Activated CD8-positive, alpha-beta memory T cell treated with anti-CD3 and anti-CD28 coated beads, Interleukin-2, amount 10 ng/mL, durations not matched to agents 7 days and 5 days (primary cell): Measurements from ENCODE around the gene CLIC2. TPM values are rescaled to one million over a fixed set of nuclear protein-coding genes. Genes with fewer than 3 reads are reported as not detected.
"Not testable (repeated sequence)": the region's sequence is repeated elsewhere in the genome, so short reads cannot be mapped to it uniquely, and the experiment has no call there.

Source experiments
- ATAC-seq: fragments of 150-1000 bp; cut with Tn5 transposase; one replicate; pipeline ENCODE4 v1.10.0; 2021; ENCODE audit warnings: moderate library complexity
- CTCF ChIA-PET: fragments of 350-600 bp; sonication (Branson Sonifier 250); formaldehyde crosslinking; loops from one replicate; lab custom pipeline; 2021; ENCODE audit warnings: antibody characterized with exemption; lab: Charles Lee
- DNase-seq: peaks from one replicate; pipeline ENCODE4 v3.0.0-alpha.2; 2020
- H3K27ac Mint-ChIP-seq: one replicate; pipeline ENCODE4 v1.8.0; 2021; ENCODE audit warnings: mild to moderate bottlenecking, mixed read lengths
- H3K27me3 Mint-ChIP-seq: one replicate; pipeline ENCODE4 v1.8.0; 2021; ENCODE audit warnings: mixed read lengths
- H3K36me3 Mint-ChIP-seq: one replicate; pipeline ENCODE4 v1.8.0; 2021; ENCODE audit warnings: mild to moderate bottlenecking, mixed read lengths
- H3K4me1 Mint-ChIP-seq: one replicate; pipeline ENCODE4 v1.8.0; 2021; ENCODE audit warnings: mixed read lengths
- H3K4me3 Mint-ChIP-seq: one replicate; pipeline ENCODE4 v1.8.0; 2021; ENCODE audit warnings: mild to moderate bottlenecking, moderate library complexity, mixed read lengths
- H3K9me3 Mint-ChIP-seq: one replicate; pipeline ENCODE4 v1.8.0; 2022; ENCODE audit warnings: low read depth, mixed read lengths
- total RNA-seq, 2 experiments: library from RNA; stranded (reverse); gene quantifications; one replicate each; pipeline ENCODE4 v1.2.3, GENCODE V29; 2021

The CLIC2 gene
- total RNA-seq, 2 experiments from 2014 or later = 0.35 to 1.0 TPM

DNA sequence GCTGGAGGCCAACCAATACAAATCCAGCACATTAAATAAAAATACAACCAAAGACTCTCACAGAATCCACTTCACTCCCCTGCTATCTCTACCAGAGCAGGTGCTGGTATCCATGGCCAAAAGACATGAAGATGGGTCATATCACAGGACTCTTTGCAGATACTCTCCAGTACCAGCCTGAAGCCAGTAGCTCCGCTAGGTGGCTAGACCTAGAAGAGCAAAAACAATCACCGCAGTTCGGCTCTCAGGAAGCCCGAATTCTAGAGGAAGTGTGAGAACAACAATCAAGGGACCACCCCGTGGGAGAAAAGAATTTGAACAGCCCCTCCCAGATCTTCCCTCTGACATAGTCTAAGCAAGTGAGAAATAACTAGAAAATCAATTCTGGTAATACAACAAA is 20.2 kb downstream of the CLIC2 start:
- H3K27me3 Mint-ChIP-seq = peaks cover 2% of the 10 kb centered on the region
- peaks cover 2% of the 10 kb centered on the region for H3K4me1 Mint-ChIP-seq
- ATAC-seq (no peak), DNase-seq (no peak)
- no peak overlapping the region for H3K4me3 Mint-ChIP-seq
- no peaks in the 10 kb centered on the region for H3K36me3 Mint-ChIP-seq
- H3K27ac Mint-ChIP-seq = no peak overlapping the region
- CTCF ChIA-PET = interaction anchor here (1.3 kb wide), 1 partner anchor 13 kb away, joined by 3 read pairs; no protein-coding TSS in a partner anchor
- no peaks in the 10 kb centered on the region for H3K9me3 Mint-ChIP-seq

- CTCF ChIA-PET = interaction anchor here (1.3 kb wide), 1 partner anchor 14 kb away, joined by 3 read pairs; no protein-coding TSS in a partner anchor
- ATAC-seq = no peak
- Mint-ChIP-seq H3K4me3 (no peak overlapping the region), H3K36me3 (no peaks in the 10 kb centered on the region), H3K9me3 (no peaks in the 10 kb centered on the region), H3K27ac (no peak overlapping the region), H3K4me1 (peaks cover 2% of the 10 kb centered on the region), H3K27me3 (peaks cover 2% of the 10 kb centered on the region)
- DNase-seq = no peak
These were observed 20.6 kb downstream of the CLIC2 start for GRCh38 chrX:155313766-155314165.

DNA sequence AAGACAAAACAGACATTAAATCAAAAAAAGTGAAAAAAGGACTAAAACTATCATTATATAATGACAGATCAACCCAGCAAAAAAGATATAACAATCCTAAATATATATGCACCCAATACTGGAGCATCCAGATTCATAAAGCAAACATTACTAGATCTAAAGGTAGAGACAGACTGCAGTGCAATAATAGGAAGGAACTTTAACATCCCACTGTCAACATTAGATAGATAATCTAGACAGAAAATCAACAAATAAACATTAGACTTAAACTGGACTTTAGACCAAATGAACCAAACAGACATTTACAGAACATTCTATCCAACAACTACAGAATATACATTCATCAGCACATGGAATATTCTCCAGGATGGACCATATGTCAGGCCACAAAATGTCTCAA is 40.6 kb downstream of the CLIC2 start:
- H3K4me3 Mint-ChIP-seq = no peak overlapping the region
- H3K9me3 Mint-ChIP-seq = no peaks in the 10 kb centered on the region
- H3K4me1 Mint-ChIP-seq = no peaks in the 10 kb centered on the region
- H3K27ac Mint-ChIP-seq = no peak overlapping the region
- CTCF ChIA-PET = no interaction called here
- no peaks in the 10 kb centered on the region for H3K27me3 Mint-ChIP-seq
- DNase-seq (no peak), ATAC-seq (no peak)
- H3K36me3 Mint-ChIP-seq = no peaks in the 10 kb centered on the region

GRCh38 chrX:155279873-155280272 is 54.5 kb downstream of the CLIC2 start:
- Mint-ChIP-seq H3K27ac (no peak overlapping the region), H3K9me3 (no peaks in the 10 kb centered on the region), H3K4me1 (peaks cover 4% of the 10 kb centered on the region), H3K27me3 (no peaks in the 10 kb centered on the region), H3K4me3 (no peak overlapping the region), H3K36me3 (no peaks in the 10 kb centered on the region)
- DNase-seq = no peak
- ATAC-seq = no peak
- CTCF ChIA-PET = no interaction called here

DNA sequence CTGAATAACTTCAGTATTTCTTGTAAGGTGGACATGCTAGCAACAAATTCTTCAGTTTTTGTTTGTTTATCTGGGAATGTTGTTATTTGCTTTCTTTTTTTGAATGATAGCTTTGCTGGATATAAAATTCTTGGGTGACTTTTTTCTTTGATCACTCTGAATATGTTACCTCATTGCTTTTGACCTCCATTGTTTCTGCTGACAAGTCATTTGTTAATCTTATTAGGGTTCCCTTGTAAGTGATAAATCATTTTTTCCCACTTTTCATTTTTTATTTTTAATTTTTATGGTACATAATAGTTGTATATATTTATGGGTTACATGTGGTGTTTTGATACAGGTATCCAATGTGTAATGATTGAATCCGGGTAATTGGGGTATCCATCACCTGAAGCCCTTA is 63.4 kb downstream of the CLIC2 start:
- no peak overlapping the region for H3K4me3 Mint-ChIP-seq
- H3K27me3 Mint-ChIP-seq = no peaks in the 10 kb centered on the region
- H3K9me3 Mint-ChIP-seq = peaks cover 3% of the 10 kb centered on the region
- no peaks in the 10 kb centered on the region for H3K36me3 Mint-ChIP-seq
- no peak overlapping the region for H3K27ac Mint-ChIP-seq
- no peaks in the 10 kb centered on the region for H3K4me1 Mint-ChIP-seq
- CTCF ChIA-PET = no interaction called here
- no peak for DNase-seq
- ATAC-seq = no peak

DNA sequence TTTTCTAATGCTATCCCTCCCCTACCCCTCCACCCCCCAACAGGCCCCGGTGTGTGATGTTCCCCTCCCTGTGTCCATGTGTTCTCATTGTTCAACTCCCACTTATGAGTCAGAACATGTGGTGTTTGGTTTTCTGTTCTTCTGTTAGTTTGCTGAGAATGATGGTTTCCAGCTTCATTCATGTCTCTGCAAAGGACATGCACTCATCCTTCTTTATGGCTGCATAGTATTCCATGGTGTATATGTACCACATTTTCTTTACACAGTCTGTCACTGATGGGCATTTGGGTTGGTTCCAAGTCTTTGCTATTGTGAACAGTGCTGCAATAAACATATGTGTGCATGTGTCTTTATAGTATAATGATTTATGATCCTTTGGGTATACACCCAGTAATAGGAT is 66.4 kb downstream of the CLIC2 start:
- CTCF ChIA-PET, H3K27me3 Mint-ChIP-seq, ATAC-seq, H3K4me3 Mint-ChIP-seq, H3K9me3 Mint-ChIP-seq, H3K36me3 Mint-ChIP-seq, DNase-seq, H3K4me1 Mint-ChIP-seq, H3K27ac Mint-ChIP-seq: not testable (repeated sequence)

DNA sequence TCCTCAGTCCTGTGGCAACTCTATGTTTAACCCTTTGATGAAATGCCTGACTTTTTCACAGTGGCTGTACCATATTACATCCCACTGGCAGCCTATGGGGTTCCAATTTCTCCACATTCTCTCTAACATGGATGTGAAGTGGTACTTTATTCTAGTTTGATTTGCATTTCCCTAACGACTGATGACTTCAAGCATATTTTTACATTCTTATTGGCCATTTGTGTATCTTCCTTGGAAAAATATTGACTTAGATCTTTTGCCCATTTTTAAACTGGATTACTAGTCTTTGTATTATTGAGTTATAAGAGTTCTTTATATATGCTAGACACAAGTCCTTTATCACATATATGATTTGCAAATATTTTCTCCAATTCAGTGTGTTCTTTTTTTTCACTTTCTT is 68.0 kb downstream of the CLIC2 start:
- CTCF ChIA-PET = no interaction called here
- DNase-seq (no peak), ATAC-seq (no peak)
- H3K4me3 Mint-ChIP-seq = no peak overlapping the region
- H3K27ac Mint-ChIP-seq = no peak overlapping the region
- peaks cover 1% of the 10 kb centered on the region for H3K9me3 Mint-ChIP-seq
- no peaks in the 10 kb centered on the region for H3K27me3 Mint-ChIP-seq
- peaks cover 2% of the 10 kb centered on the region for H3K36me3 Mint-ChIP-seq
- H3K4me1 Mint-ChIP-seq = peaks cover 18% of the 10 kb centered on the region

- CTCF ChIA-PET = no interaction called here
- Mint-ChIP-seq H3K36me3 (peaks cover 11% of the 10 kb centered on the region), H3K4me1 (peaks cover 18% of the 10 kb centered on the region), H3K27me3 (no peaks in the 10 kb centered on the region), H3K27ac (peak within 1 kb of the TSS; percentile 90), H3K4me3 (peak within 1 kb of the TSS; percentile 86), H3K9me3 (no peaks in the 10 kb centered on the region)
- peak; percentile 85 for DNase-seq
- ATAC-seq = peak; percentile 96
These were observed 70.4 kb downstream of the CLIC2 start, which contains the start of gene RAB39B for GRCh38 chrX:155263854-155264628. RAB39B (minus strand) TSS chrX:155264491; CDS start chrX:155264288, 203 bp downstream.

DNA sequence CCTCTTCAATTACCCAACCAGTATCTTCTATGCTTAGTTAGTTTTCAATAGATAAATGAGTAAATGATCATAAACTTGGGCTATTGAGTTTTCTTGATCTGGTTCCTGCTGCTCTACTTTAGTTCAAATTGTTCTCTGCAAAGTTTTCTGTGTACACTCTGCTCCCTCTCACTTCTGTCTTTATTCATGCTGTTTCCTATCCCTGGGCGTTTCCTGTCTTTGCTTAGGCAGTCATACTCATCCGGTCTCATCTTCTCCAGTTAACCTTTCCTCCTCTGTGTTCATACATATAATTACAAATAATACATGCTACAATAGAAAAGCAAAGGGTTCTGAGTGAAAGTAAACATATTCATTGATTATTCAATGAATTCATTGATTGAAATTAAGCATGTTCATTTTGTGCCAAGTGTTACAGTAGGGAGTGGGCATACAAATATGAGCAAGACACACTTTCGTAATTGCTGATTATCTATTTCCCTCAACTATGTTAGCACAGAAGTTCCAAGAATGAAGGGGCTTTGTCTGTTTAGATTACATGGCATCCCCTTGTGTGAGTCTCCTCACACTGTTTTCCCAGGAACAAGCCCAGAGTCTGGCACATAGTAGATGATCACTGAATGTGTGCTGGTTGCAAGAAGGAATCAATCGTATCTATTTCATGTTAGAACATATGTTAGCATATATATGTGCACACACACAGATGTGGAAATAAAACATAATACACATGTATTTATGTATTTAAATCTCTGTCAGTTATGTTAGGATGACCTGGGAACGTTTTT is 71.3 kb downstream of the CLIC2 start:
- Mint-ChIP-seq H3K9me3 (no peaks in the 10 kb centered on the region), H3K27ac (peak overlapping the region; percentile 90), H3K4me1 (peaks cover 18% of the 10 kb centered on the region), H3K27me3 (no peaks in the 10 kb centered on the region), H3K36me3 (peaks cover 11% of the 10 kb centered on the region), H3K4me3 (peak overlapping the region; percentile 86)
- ATAC-seq = peak; percentile 40
- DNase-seq = no peak
- CTCF ChIA-PET = no interaction called here

DNA sequence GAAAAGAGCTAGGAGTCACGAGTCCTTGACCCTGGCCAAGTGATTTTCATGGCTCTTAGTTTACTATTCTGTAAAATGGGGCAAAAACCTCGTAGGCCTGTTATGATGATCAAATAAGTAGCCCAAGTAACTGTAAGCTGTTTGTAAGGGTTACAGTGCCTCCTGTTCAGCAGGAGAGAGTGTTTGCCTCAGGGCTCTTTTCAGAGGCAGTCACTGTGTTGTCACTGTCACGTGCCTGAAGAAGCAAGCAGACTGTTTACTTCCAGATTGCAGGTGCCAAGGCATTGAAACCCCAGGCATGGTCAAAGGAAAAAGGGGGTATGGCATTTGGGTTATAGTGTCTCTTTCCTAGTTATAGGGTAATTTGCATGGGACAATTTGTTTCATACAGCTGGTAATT is 74.7 kb downstream of the CLIC2 start:
- Mint-ChIP-seq H3K4me3 (no peak overlapping the region), H3K9me3 (no peaks in the 10 kb centered on the region), H3K27me3 (no peaks in the 10 kb centered on the region), H3K4me1 (peaks cover 16% of the 10 kb centered on the region), H3K27ac (no peak overlapping the region), H3K36me3 (peaks cover 11% of the 10 kb centered on the region)
- CTCF ChIA-PET = no interaction called here
- DNase-seq (no peak), ATAC-seq (no peak)

GRCh38 chrX:155251391-155251790 is 83.0 kb downstream of the CLIC2 start:
- Mint-ChIP-seq H3K4me1 (no peaks in the 10 kb centered on the region), H3K36me3 (no peaks in the 10 kb centered on the region), H3K9me3 (no peaks in the 10 kb centered on the region), H3K4me3 (no peak overlapping the region), H3K27me3 (no peaks in the 10 kb centered on the region), H3K27ac (no peak overlapping the region)
- DNase-seq (no peak), ATAC-seq (no peak)
- CTCF ChIA-PET = no interaction called here

DNA sequence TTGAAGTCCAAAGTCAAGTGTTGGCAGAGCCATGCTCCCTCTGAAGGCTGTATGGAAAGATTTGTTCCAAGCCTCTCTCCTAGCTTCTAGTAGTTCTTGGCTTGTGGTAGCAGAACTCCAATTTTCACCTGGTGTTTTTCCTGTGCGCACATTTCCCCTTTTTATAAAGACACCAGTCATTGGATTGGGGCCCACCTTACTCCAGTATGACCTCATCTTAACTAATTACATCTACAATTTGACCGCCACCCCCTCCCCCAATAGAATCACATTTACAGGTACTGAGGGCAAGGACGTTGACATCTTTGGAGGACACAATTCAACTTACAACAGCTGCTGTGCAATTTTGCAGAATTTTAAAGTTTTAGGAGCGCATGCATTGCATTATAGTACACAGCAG is 86.9 kb downstream of the CLIC2 start:
- CTCF ChIA-PET = no interaction called here
- Mint-ChIP-seq H3K36me3 (peaks cover 6% of the 10 kb centered on the region), H3K27ac (no peak overlapping the region), H3K27me3 (no peaks in the 10 kb centered on the region), H3K4me3 (no peak overlapping the region), H3K4me1 (no peaks in the 10 kb centered on the region), H3K9me3 (no peaks in the 10 kb centered on the region)
- ATAC-seq (no peak), DNase-seq (no peak)

- Mint-ChIP-seq H3K36me3 (peaks cover 6% of the 10 kb centered on the region), H3K9me3 (no peaks in the 10 kb centered on the region), H3K4me1 (no peaks in the 10 kb centered on the region), H3K27me3 (no peaks in the 10 kb centered on the region), H3K4me3 (no peak overlapping the region), H3K27ac (no peak overlapping the region)
- no peak for ATAC-seq
- CTCF ChIA-PET = interaction anchor here (1.9 kb wide), 1 partner anchor 329 kb away, joined by 5 read pairs; no protein-coding TSS in a partner anchor
- DNase-seq = no peak
These were observed 87.7 kb downstream of the CLIC2 start for GRCh38 chrX:155246748-155247147.

DNA sequence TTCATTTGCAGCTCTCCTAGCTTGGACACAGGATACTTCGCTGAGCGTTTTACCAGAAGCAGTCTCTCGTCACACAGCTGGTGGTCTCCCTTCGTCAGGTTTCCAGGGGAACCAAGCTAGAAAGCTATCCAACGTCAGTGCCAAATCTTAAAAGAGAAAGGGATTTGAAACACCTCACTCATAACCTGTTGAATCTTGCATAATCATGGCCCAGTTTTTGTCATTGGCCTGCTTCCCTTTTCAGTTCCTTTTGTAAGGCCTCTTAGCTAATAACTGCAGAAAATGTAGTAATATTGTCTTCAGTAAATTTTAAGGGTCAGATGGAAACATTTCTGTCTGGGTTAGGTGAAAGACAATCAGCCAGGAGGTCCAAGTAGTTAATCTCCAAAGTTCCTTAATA is 92.1 kb downstream of the CLIC2 start:
- no peak for ATAC-seq
- DNase-seq = no peak
- no peaks in the 10 kb centered on the region for H3K9me3 Mint-ChIP-seq
- no peaks in the 10 kb centered on the region for H3K4me1 Mint-ChIP-seq
- H3K4me3 Mint-ChIP-seq = no peak overlapping the region
- H3K27me3 Mint-ChIP-seq = no peaks in the 10 kb centered on the region
- peaks cover 14% of the 10 kb centered on the region for H3K36me3 Mint-ChIP-seq
- CTCF ChIA-PET = no interaction called here
- H3K27ac Mint-ChIP-seq = no peak overlapping the region
